MM.1S (cell line): Measurements from ENCODE around the gene KIF5C.

ENCODE experiments used
- DNase-seq: peaks from one replicate; pipeline ENCODE4 v3.0.0-alpha.2; 2015
- H2AFZ ChIP-seq: fragments of 300-600 bp; sonication (generic); 2 replicates; pipeline ENCODE4 v1.6.0; 2016; ENCODE audit warnings: antibody characterized with exemption, low read length
- H3F3A ChIP-seq: fragments of 300-600 bp; sonication (generic); 2 replicates; pipeline ENCODE4 v1.6.1; 2016; ENCODE audit warnings: mild to moderate bottlenecking, antibody characterized with exemption, low read length, moderate library complexity, mixed read lengths; ENCODE audit not compliant: insufficient read depth
- H3K27ac ChIP-seq: fragments of 300-600 bp; sonication (generic); 2 replicates; pipeline ENCODE4 v1.5.1; 2016; ENCODE audit warnings: mild to moderate bottlenecking, low read length
- H3K27me3 ChIP-seq: fragments of 300-600 bp; sonication (generic); replicated peaks from 2 replicates; pipeline ENCODE4 v1.6.0; 2016; ENCODE audit warnings: low read length; ENCODE audit not compliant: insufficient read depth
- H3K36me3 ChIP-seq: fragments of 300-600 bp; sonication (generic); replicated peaks from 2 replicates; pipeline ENCODE4 v1.6.1; 2016; ENCODE audit warnings: mild to moderate bottlenecking, low read length, mixed read lengths; ENCODE audit not compliant: insufficient read depth
- H3K4me1 ChIP-seq: fragments of 300-600 bp; sonication (generic); 2 replicates; pipeline ENCODE4 v1.6.1; 2016; ENCODE audit warnings: low read length, mixed read lengths
- H3K4me2 ChIP-seq: fragments of 300-600 bp; sonication (generic); 2 replicates; pipeline ENCODE4 v1.6.0; 2016; ENCODE audit warnings: low read depth, low read length
- H3K4me3 ChIP-seq: fragments of 300-600 bp; sonication (generic); 2 replicates; pipeline ENCODE4 v1.5.1; 2016; ENCODE audit warnings: low read length, mixed read lengths
- H3K79me2 ChIP-seq: fragments of 300-600 bp; sonication (generic); 2 replicates; pipeline ENCODE4 v1.6.1; 2016; ENCODE audit warnings: mixed run types, low read length, mixed read lengths
- H3K9ac ChIP-seq: fragments of 300-600 bp; sonication (generic); 2 replicates; pipeline ENCODE4 v1.6.1; 2016; ENCODE audit warnings: low read length, mixed read lengths
- H3K9me2 ChIP-seq: fragments of 300-600 bp; sonication (generic); replicated peaks from 2 replicates; pipeline ENCODE4 v1.6.1; 2016; ENCODE audit warnings: mild to moderate bottlenecking, low read length, mixed read lengths; ENCODE audit not compliant: insufficient read depth
- H3K9me3 ChIP-seq: fragments of 300-600 bp; sonication (generic); replicated peaks from 2 replicates; pipeline ENCODE4 v1.6.1; 2016; ENCODE audit warnings: mild to moderate bottlenecking, low read length, mixed read lengths; ENCODE audit not compliant: insufficient read depth
- H4K20me1 ChIP-seq: fragments of 300-600 bp; sonication (generic); 2 replicates; pipeline ENCODE4 v1.6.1; 2016; ENCODE audit warnings: mild to moderate bottlenecking, low read length, moderate library complexity, mixed read lengths; ENCODE audit not compliant: insufficient read depth
- EZH2 ChIP-seq: fragments of 300-600 bp; sonication (generic); optimal IDR thresholded peaks from 2 replicates; pipeline ENCODE3; 2017; ENCODE audit warnings: low read depth, mild to moderate bottlenecking, antibody characterized with exemption, low read length, mixed read lengths
- EZH2phosphoT487 ChIP-seq: fragments of 300-600 bp; sonication (generic); IDR thresholded peaks from 2 replicates; pipeline ENCODE4 v1.6.1; 2018; ENCODE audit warnings: antibody characterized with exemption, low read length
- TF ChIP-seq, protein P1 (sequence below): fragments of 300-600 bp; sonication (generic); IDR thresholded peaks from 2 replicates; pipeline ENCODE4 v1.5.1; 2016; ENCODE audit warnings: antibody characterized with exemption, low read length, mixed read lengths

Gene KIF5C

DNA sequence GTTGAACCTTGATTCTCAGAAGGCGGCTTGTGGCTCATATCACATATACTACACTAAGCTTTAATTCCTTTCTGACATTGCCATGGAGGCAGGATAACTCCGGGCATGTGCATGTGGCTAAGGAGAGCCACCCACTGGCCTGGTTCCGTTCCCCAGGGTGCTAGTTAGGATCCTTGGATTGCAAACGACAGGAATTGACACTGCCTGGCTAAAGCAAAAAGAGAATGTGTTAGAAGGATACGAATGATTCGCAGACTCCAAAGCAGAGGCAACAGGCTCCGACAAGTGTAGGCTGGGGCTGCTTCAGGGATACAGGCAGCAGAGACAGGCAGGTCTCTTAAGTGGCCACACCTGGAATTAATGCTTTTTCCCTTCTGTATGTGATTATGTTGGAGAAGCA, 92.0 kb downstream of the KIF5C start:
- Histone ChIP-seq H3K4me3 (no peak overlapping the region), H3K27me3 (no peaks in the 10 kb centered on the region), H3K9me2 (no peaks in the 10 kb centered on the region), H3K79me2 (no peaks in the 10 kb centered on the region), H3K4me2 (no peak overlapping the region), H3K9ac (no peak overlapping the region), H3K9me3 (no peaks in the 10 kb centered on the region), H3K36me3 (no peaks in the 10 kb centered on the region), H2AFZ (no peak overlapping the region), H3K27ac (no peak overlapping the region), H3F3A (no peaks in the 10 kb centered on the region), H4K20me1 (no peaks in the 10 kb centered on the region), H3K4me1 (no peaks in the 10 kb centered on the region)
- TF ChIP-seq EZH2: no peak
- TF ChIP-seq, protein P1, sequence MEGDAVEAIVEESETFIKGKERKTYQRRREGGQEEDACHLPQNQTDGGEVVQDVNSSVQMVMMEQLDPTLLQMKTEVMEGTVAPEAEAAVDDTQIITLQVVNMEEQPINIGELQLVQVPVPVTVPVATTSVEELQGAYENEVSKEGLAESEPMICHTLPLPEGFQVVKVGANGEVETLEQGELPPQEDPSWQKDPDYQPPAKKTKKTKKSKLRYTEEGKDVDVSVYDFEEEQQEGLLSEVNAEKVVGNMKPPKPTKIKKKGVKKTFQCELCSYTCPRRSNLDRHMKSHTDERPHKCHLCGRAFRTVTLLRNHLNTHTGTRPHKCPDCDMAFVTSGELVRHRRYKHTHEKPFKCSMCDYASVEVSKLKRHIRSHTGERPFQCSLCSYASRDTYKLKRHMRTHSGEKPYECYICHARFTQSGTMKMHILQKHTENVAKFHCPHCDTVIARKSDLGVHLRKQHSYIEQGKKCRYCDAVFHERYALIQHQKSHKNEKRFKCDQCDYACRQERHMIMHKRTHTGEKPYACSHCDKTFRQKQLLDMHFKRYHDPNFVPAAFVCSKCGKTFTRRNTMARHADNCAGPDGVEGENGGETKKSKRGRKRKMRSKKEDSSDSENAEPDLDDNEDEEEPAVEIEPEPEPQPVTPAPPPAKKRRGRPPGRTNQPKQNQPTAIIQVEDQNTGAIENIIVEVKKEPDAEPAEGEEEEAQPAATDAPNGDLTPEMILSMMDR: no peak
- no peak for TF ChIP-seq EZH2phosphoT487
- no peak for DNase-seq

DNA sequence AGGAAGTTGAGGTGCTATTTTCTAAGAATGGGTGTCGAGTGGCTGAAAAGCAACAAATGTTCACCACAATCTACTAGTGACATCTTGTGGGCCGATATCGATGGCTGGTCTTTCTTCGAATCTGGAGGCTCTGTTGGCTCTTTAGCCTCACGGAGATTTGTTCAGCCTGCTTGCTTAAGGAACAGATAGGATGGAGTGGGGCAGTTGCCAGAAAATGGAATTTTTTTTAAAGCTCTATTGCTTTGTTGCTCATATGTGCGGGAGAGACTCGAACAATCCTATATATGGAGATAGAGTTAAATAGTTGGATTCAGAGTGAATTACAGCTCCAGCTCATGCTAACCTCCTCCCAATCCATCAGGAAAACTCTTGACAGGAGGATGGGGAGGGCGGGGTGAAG, 92.6 kb downstream of the KIF5C start:
- H2AFZ ChIP-seq: no peak overlapping the region
- H3K27ac ChIP-seq: no peak overlapping the region
- H3K36me3 ChIP-seq: no peaks in the 10 kb centered on the region
- H3K4me1 ChIP-seq: no peaks in the 10 kb centered on the region
- H3K79me2 ChIP-seq: no peaks in the 10 kb centered on the region
- no peak overlapping the region for H3K4me3 ChIP-seq
- no peaks in the 10 kb centered on the region for H3K9me2 ChIP-seq
- TF ChIP-seq, protein P1: no peak
- TF ChIP-seq EZH2: no peak
- TF ChIP-seq EZH2phosphoT487: no peak
- H4K20me1 ChIP-seq: no peaks in the 10 kb centered on the region
- no peaks in the 10 kb centered on the region for H3K27me3 ChIP-seq
- H3K9ac ChIP-seq: no peak overlapping the region
- no peak overlapping the region for H3K4me2 ChIP-seq
- no peaks in the 10 kb centered on the region for H3F3A ChIP-seq
- no peak for DNase-seq
- H3K9me3 ChIP-seq: no peaks in the 10 kb centered on the region

DNA sequence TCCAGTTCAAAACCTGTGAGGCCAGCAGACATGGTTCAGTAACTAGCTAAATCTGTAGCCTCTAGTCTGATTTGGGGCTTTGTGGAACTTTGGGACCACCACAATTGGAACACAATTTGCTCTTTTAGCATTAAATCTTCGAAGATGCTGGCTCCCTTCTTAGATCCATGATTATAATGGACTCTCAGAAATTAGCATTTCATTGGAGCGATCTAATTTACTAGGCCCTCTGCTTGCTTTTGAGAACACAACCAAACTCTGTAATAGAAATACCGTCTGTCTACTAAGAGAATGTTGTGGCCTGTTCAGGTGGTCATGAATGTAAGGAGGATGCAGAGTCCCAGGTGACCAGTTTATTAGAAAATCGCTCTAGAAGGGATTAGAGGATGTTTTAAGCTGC, 93.3 kb downstream of the KIF5C start:
- Histone ChIP-seq H3K79me2 (no peaks in the 10 kb centered on the region), H3K27me3 (no peaks in the 10 kb centered on the region), H3K36me3 (no peaks in the 10 kb centered on the region), H3F3A (no peaks in the 10 kb centered on the region), H3K9ac (no peak overlapping the region), H3K4me2 (no peak overlapping the region), H2AFZ (no peak overlapping the region), H3K27ac (no peak overlapping the region), H3K9me3 (no peaks in the 10 kb centered on the region), H4K20me1 (no peaks in the 10 kb centered on the region), H3K9me2 (no peaks in the 10 kb centered on the region), H3K4me1 (no peaks in the 10 kb centered on the region), H3K4me3 (no peak overlapping the region)
- no peak for TF ChIP-seq EZH2phosphoT487
- TF ChIP-seq, protein P1: no peak
- TF ChIP-seq EZH2: no peak
- DNase-seq: no peak
